Subcutaneous adipose tissue (tissue), 4 donors: ENCODE results near the gene CAMK2N1. TPM values are rescaled to one million over a fixed set of nuclear protein-coding genes. Genes with fewer than 3 reads are reported as not detected.

Experiments
- CTCF ChIP-seq: fragments of 450-650 bp; IDR thresholded peaks from one replicate; pipeline ENCODE4 v1.5.1; 2016; ENCODE audit warnings: low read depth, mild to moderate bottlenecking, control low read depth, antibody characterized with exemption, moderate library complexity
- total RNA-seq, 4 donors: library from RNA; depleted of rRNA; stranded (reverse); fragments of >200 nt; gene quantifications; one replicate each; pipeline ENCODE4 v1.1.0, GENCODE V29; 2016

Gene CAMK2N1
- total RNA-seq, 4 donors from 2014 or later, result 3.2 to 13.2 (median 4.2) TPM

- TF ChIP-seq CTCF, result no peak
Observed at GRCh38 chr1:20432891-20433290, 53.1 kb downstream of the CAMK2N1 start.

Other genes with a start within 250 kb of the CAMK2N1 start
- gene VWA5B1, start 195.3 kb downstream of the CAMK2N1 start, total RNA-seq, result not detected
- gene MUL1, start 21.9 kb upstream of the CAMK2N1 start, total RNA-seq, result 10 to 100 TPM; 19.6 to 31.1 (median 23.5) TPM
- gene FAM43B, start 66.4 kb upstream of the CAMK2N1 start, total RNA-seq, result under 1 TPM in 1 of 4 donors, not detected in 3; 0.38 TPM
- 1 to 10 TPM in 2 of 4 donors, under 1 TPM in 1, not detected in 1; 0.68 to 4.9 (median 2.4) TPM for gene CDA, start 102.9 kb upstream of the CAMK2N1 start, total RNA-seq
- 100 to 1,000 TPM in 3 of 4 donors, 10 to 100 TPM in 1; 73.7 to 169 (median 129) TPM for gene PINK1, start 147.2 kb upstream of the CAMK2N1 start, total RNA-seq
- gene DDOST, start 175.2 kb upstream of the CAMK2N1 start, total RNA-seq, result 100 to 1,000 TPM in 2 of 4 donors, 10 to 100 TPM in 2; 80.1 to 118 (median 105) TPM
- gene KIF17, start 231.8 kb upstream of the CAMK2N1 start, total RNA-seq, result 10 to 100 TPM in 1 of 4 donors, 1 to 10 TPM in 3; 2.0 to 12.4 (median 4.1) TPM
- not detected for gene SH2D5, start 246.5 kb upstream of the CAMK2N1 start, total RNA-seq